GM18858 (cell line): Measurements from ENCODE around the gene HVCN1.
"Not testable (repeated sequence)": the region's sequence is repeated elsewhere in the genome, so short reads cannot be mapped to it uniquely, and the experiment has no call there.

ENCODE experiments used
- ATAC-seq: cut with Tn5 transposase; IDR thresholded peaks from one replicate; pipeline ENCODE4 v1.9.1; 2021; ENCODE audit not compliant: unreplicated experiment

The HVCN1 gene

DNA sequence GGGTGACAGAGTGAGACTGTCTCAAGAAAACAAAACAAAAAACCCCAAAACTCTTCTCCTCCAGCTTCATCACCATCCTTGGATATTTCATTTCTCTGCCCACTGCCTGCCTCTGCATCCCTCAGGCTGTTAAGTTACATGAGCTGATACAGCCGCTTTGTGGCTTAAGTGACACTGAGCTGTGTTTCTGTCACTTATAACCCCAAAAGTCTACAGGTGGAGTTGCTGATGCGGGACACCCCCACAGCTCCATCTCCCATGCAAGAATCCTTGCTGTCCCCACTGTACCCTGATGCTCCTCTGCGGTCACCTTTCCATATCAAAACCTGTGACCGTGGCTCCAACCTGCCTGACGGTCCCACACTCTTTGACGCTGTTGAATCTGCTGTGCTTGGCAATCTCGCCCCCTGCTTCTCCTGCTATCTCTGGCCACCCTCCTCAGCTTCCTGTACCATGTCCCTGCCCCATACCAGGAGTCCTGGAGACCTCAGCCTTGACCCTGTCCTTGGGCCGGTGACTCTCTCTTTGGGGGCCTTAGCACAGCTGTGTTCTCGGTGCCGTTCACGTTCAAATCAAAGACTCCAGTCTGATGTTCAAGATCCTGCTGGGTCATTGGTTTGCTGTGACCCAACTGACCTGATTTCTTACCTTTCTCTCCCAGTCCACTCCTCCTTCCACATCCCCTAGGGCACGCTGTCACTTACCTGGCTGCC is 20.3 kb downstream of the HVCN1 start:
- no peak for ATAC-seq

DNA sequence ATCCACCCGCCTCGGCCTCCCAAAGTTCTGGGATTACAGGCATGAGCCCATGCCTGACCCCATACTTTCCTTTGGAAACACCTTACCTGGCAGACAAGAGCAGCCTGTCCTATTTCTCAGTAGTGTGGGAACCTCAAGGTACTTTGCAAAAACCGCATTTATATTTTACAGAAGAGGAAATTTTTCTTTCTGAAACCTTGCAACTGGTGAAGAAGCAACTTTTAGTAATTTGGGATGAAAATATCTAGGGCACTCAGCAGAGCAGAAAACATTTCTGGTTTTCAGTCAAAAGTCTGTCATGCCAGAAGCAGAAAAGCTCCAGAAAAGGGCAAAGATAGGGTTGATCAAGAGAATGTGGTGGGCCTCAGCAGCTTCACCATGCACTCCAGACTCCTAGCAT is 21.2 kb downstream of the HVCN1 start:
- ATAC-seq: no peak

DNA sequence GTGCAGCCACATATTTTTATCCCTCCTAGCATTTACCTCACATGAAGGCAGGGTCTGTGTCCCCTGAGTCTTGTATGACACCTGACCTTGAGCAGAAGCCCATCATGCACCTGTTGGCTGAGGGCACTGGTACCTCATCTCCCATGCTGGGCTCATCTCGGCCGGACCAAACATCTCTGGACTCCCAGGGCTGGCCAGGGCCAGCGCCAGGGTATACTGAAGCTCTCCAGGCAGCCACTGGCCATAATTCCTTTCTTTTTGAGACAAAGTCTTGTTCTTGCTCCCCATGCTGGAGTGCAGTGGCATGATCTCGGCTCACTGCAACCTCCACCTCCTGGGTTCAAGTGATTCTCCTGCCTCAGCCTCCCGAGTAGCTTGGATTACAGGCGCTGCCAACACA is 22.0 kb downstream of the HVCN1 start:
- no peak for ATAC-seq

DNA sequence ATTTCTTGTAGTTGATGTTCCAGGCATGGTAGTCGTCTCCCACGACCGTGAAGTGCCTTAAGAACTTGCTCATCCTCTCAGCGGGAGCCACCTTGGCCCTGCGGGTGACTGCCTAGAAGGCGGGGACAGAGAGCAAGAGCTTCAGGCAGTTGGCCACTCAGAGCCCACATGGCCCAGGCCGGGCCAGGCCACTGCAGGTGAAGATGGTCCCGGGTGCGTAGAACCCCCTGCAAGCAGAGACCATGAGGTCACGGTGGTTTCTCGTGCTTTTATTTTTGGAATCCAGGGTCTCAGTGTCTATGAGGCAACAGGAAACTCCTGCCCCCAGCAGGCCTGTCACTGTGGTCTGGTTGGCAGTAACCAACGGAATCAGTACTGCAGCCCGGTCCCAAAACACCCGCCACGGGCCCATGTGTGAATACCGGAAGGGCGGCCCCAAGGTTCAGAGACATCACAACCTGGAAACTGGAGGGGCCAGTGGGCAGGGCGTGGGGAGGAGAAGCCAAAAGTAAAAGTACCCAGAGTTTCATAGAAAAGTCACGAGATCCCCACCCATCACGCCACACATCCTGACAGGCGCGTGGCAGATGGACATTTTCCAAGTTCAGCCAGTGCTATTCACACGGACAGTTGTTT is 27.5 kb downstream of the HVCN1 start:
- ATAC-seq: peak; percentile 78

DNA sequence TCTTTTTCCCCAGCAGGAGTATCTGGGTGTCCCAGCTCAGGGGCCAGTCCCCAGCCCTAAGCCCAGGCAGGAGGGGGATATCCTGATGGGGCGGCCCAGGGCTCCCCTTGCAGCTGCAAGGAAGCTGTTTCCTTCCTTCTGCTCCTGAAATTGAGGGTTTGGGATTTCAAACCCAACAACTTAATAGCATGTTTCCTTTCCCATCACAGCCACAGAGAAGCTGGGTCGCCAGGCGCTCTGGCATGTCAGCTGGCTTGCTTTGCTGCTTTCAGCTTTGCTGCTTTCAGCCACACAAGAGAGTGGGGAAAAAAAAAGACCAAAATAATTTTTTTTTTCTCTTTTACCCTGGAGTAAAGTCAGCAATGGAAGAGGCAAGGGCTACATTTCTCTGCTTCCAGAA is 30.0 kb downstream of the HVCN1 start:
- no peak for ATAC-seq

DNA sequence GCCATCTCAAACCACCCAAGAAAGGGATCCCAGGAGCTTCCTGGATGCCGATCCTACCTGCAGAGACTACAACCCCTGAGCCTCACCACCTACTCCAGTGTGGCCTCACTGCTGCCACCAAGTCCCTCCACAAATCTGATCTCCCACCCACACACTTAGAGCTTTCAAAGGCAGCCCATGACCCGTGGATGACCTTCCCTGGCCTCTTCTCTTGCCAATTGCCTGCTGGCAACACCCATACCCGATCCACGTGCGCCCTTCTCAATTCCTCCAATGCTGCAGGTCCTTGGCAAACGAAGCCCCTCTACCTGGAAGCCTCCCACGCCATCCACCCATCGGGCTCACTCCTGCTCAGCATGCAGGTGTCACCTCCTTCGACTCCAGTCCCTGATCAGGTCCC is 30.7 kb downstream of the HVCN1 start:
- no peak for ATAC-seq

DNA sequence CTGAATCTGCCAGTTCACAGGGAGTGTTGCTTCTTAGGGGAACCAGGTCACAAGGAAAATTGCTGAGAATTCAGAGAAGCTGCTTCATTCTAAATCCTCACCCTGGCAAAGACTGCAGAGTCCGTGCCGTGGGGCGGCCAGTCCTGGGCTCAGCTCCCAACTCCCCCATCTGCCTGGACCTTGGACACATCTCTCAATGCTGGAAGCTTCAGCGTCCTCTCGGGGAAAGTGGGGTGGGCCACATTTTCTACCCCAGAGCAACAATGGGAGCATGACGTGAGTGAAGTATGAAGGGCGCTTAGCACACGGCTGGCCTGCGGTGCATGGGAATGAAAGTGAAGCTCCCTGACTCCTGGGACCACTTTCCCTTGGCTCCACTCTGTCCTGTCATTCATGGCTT is 31.2 kb downstream of the HVCN1 start:
- ATAC-seq: no peak

DNA sequence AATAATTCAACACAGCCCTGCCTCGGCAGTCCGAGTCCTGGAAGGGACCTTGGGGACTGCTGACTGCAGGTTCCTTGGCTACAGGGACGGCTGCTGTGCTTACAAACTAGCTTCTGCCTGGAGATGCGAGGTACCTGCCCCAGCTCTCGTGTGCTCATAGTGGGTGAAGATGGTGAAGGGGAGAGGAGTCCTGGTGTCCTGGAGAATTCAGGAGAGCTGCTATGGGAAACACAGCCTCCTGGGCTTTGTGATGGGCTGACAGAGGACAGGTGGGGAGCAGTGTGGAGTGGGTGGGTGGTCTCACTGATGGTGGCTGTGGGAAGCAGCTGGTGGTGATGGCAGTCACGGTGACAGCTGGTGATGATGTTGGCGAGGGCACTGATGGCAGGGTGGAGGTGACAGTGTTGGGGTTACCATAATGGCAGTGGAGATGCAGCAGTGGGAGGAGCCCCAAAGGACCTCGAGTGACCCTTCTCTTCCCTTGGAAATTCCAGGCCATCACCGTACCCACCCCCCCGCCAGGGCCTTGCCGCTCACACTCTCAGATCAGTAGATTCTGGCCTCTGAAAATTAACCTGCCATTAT is 32.8 kb downstream of the HVCN1 start:
- ATAC-seq: no peak

DNA sequence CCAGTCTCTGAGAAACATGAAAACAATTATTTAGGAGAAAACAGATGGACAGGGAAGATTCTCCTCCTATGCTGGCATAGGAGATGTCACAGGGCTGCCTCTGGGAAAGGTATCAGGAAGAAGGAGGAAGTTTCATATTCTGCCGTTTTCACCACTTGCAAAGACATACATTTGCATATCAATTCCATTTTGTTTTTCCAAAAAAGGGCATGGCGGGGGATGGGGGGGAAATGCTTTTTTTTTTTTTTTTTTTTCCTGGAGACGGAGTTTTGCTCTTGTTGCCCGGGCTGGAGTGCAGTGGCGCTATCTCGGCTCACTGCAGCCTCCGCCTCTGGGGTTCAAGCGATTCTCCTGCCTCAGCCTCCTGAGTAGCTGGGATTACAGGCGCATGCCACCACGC is 34.7 kb downstream of the HVCN1 start:
- ATAC-seq: not testable (repeated sequence)

DNA sequence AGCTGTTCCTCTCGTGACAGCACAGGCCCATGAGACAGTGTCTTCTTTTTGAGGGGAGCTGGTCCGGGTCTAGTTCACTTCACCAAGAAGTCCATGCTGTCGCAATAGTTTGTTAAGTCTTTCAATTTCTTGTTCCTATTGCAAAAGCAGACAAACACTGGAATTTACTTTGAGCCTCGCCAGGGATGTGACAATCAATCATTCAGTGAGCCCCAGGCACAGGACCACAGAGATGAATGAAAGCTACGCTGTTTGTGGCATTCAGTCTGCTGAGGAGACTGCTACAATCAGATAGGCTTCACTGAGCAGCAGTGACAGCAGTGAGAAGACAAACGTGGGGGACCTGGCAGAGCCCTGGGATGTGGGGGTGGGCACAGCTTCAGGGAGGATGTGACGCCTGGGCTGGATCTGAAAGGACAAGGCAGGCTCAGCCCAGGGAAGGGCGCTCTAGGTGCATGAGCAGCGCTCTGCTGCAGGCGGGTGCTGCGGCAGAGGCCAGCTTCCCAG is 39.5 kb downstream of the HVCN1 start:
- no peak for ATAC-seq

DNA sequence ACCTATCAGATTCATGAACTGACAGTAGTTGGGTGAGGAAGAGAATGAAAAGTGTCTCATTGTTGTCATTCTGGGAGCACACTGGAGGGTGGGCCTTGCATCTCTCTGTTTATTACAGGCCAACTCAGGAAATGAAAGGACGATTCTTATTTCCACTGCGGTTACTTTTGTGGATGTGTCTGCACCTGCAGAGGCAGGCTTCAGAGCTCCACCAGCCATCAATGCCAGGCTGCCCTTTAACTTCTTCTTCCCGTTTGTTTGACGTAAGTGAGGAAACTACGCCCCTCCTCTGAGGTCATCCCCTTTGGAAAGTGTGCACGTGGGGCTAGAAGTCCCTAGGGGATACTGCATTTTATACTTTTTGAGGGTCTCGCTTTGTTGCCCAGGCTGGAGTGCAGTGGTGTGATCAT is 41.3 kb downstream of the HVCN1 start:
- no peak for ATAC-seq

DNA sequence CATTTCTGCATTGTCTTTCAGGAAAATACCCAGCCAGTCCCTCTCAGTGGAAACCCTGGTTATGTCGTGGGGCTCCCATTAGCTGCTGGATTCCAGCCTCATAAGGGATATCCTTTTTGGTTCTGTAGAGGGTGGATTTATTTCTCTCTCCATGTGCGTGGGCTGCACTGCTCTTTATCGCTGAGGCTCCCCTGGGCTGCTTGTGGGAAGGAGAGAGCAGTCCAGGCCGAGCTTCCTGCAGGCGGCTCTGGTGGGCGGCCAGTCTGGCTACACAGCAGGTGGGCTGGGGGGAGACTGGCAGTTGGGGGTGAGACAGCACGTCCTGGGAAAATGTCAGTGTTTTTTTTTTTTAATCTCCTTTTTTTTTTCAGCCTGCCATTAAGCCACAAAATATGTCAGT is 47.4 kb downstream of the HVCN1 start:
- ATAC-seq: no peak

DNA sequence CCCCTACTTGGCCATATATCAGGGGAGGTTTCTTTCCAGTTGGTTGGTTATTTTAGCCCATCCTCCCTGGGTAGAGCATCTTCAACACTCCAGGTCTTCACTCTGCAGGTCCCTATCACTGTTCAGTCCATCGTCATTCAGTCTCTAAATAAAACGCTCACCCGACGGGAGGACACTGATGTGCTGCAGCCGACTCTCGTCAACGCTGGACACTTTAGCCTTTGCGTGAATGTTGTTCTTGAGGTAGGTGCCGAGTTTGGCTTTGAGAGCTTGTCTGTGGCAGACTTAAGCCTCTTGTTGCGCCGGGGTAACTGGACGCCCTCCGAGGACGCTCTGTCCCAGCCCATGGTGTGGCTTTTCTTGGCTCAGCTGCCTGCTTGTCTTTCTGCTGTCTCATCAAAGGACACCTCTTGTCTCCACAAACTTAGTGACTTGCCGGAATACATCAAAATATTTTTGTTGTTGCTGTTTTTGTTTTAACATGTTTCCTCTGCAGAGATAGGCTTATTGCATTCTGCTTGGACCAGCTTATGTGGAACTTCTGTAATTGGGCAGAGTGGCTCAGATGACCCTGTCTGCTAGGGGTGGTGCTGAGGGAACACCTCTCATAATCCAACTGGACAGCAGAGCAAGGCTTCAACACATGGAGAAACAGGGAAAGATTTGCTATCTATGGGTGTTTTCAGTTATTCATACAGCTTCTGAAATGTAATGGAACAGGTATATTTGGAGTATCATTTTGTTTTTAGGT is 48.5 kb downstream of the HVCN1 start:
- no peak for ATAC-seq

DNA sequence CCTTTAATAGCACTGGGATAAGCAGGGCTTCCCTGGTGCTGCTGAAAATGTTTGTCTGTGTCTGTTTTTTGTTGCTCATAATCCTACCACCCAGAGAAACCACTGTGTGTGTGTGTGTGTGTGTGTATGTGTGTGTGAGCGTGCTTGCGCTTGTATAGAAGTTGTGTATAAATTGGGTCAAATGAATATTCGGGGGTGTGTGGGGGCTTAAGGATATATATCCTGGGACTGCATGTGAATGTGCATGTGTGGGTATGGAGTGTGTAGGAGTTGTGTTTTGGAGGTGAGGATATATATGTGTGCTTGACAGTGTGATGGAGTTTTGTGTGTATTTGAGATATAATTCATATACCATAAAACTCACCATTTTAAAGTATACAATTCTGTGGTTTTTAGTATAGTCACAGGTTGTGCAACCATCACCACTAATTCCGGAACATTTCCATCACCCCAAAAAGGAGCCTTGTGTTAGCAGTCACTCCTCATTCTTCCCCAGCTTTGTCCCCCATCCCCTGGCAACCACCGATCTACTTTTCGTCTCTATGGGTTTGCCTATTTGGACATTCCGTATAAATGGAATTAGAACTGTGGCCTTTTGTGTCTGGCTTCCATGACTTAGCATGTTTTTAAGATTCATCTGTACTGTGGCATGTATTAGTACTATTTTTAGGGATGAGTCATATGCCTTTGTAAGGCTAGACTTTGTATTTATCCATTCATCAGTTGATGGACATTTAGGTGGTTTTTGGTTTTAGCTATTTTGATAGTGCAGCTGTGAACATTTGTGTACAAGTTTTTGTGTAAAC is 49.4 kb downstream of the HVCN1 start:
- no peak for ATAC-seq

DNA sequence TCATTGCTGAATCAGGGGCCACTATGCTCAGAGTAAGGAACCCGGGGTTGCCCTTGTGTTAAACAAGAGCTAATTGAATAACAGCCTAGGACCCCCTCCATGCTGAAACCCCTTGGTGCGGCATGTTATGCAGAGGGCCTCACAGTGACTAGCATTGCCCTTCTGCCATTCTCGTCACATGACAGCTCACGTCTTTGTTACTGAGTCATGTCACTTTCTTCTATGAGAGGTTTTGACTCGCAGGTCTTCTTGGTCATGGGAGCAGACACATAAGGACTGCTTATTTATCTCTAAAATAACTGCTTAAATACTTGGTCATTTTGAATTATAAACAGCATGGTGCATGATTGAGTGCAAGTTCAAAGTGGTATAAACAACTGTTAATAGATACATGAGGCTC is 50.1 kb downstream of the HVCN1 start:
- no peak for ATAC-seq

DNA sequence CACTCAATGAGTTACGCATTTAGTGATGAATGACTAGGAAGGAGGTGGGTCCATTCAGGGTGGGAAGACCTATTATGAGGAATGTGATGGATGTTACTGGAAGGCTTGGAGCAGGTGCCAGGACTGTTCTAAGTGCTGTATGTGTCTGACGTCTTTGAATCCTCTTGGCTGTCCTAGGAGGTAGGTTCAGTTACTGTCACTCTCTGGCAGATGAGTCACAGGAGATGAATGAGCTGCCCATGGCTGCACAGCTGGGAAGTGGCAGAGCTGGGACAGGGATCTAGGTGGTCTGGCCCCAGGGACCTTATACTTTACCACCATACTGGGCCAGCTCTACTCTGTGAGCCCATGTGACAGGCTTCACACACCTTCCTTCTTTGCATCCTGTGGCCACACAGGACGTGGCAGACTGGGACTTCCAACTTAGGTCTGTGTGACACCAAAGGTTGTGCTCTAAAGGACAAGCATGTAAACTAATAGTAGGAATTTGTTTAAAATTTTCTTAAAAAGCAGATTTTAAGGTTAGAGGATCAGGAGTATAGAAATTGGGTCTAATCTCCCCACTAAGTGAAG is 51.0 kb downstream of the HVCN1 start:
- no peak for ATAC-seq

DNA sequence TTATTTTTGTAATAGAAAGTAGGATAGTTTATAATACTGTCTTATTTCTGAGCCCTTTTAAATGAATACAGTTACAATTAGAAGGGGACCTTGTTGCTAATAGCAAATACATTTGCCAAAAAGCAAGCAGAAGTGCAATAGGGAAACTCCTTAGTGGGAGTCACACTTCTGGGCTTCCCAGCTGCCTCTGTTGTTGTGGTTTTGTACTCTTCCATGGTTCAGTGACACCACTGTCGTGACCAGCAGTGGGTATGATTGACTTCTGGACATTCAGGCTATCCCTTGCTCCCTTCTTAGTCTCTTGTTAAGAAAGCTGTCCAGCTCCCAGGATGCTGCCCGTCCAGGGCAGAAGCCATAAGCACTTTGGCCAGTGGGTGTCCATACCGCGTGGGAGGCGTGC is 52.4 kb downstream of the HVCN1 start:
- no peak for ATAC-seq

DNA sequence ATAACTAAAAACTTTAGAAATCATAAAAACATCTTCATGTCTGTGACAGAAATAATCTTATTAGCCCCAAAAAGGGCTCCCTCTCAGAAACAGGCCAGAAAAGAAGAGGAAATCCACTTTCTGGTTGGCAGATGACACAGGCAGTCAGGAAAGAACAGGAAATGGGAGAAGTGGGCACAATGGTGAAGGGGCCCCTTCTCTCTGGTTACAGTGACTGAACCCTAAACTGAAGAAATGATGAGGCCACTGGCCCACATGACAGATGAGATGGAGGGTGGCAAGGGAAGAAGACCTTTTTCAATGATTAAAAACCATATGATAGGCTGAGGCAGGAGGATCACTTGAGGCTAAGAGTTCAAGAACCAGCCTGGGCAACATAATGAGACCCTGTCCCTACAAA is 53.9 kb downstream of the HVCN1 start:
- no peak for ATAC-seq

DNA sequence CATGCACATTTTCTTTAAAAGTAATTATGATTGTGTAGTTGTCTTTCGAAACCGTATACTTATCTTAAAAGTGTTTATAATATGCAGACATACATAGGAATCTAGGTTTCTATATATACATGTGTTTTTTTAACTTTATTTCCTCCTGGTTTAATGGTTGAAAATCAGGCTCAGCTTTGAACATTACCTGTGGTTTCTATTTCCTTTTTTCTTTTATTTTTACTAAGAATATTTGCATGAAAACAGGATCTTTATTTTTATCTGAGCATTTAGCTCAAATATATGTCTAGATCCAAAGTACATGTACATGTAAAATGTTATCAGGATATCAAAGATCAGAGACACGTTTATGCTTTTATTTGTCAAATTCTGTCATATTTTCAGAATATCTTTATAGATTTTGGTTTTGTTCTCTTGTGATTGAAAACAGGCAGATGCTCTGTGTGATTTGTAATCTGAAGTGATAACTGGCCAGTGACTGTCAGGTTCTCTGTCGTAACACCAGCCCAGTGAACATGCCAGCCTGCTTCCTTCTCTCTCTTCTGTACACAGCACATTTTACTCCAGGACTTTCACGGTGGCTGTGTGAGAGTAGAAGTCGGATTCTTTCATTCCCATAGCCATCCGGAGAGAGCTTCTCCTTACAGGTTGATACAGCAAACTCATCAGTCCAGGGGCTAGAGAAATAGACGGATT is 61.3 kb downstream of the HVCN1 start:
- no peak for ATAC-seq

DNA sequence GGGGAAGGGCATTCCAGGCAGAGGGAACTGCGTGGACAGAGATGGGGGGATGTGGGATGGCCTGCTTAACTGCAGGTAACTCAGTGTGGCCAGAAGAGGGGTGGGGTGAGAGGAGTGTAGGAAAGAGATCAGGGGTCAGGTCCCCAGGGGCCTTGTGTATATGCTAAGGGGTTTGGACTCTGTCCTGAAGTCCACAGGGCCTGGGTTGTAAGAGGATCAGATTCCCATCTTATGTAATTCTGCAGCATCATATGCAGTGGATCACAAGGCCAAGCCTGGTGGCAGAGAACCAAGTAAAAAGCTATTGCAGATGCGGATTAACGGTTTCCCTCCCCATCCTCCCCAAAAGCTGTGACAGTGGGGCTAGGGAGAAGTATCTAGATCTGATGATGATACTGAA is 66.3 kb downstream of the HVCN1 start:
- no peak for ATAC-seq
